SH-SY5Y (cell line): ENCODE measurements around the gene ZNF74.

ENCODE experiments used
- GATA2 ChIP-seq: IDR thresholded peaks from 2 replicates; pipeline ENCODE4 v1.6.1; 2011; ENCODE audit warnings: mild to moderate bottlenecking, low read depth, low read length
- GATA3 ChIP-seq: IDR thresholded peaks from 2 replicates; pipeline ENCODE4 v1.6.1; 2011; ENCODE audit warnings: low read depth, mild to moderate bottlenecking, low read length, moderate library complexity

Gene ZNF74

DNA sequence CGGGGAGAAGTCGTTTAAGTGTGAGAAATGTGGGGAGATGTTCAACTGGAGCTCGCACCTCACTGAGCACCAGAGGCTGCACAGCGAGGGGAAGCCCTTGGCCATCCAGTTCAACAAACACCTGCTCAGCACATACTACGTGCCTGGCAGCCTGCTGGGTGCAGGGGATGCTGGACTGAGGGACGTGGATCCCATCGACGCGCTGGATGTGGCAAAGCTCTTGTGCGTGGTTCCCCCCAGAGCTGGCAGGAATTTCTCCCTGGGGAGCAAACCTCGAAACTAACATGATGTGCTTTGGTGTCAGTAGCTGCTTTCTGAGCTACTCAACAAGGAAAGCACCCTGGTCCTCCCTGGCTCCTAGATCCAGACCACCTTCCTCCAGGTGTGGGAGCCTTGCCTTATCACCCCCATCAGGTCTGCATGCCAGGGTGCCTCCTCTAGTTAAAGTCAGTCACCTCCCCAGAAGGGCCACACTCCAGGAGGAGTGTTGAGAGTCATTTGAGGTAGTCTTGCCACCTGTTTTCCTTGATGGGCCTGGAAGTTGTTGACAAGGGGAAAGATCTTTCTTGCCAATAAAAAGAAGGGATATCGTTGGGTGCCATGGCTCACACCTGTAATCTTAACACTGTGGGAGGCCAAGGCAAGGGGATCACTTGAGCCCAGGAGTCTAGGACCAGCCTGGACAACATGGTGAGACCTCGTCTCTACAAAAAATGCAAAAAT is 12.9 kb downstream of the ZNF74 start:
- TF ChIP-seq GATA3 (no peak), GATA2 (no peak)

- TF ChIP-seq GATA3 (no peak), GATA2 (no peak)
Measured at GRCh38 chr22:20407829-20408228, 13.9 kb downstream of the ZNF74 start.

DNA sequence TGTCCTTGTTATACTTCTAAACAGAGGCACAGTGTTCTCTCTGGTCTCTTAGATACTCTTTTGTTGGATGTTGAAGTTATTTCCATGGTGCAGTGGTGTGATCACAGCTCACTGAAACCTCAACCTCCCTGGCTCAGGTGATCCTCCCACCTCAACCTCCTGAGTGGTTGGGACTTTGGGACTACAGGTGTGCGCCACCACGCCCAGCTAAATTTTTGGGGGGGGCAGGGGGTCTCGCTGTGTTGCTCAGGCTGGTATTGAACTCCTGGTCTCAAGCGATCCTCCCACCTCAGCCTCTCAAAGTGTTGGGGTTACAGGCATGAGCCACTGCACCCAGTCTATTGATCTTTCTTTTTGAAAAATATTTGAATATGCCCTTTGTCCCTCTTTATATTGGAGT is 14.9 kb downstream of the ZNF74 start:
- no peak for TF ChIP-seq GATA2
- TF ChIP-seq GATA3 = no peak

DNA sequence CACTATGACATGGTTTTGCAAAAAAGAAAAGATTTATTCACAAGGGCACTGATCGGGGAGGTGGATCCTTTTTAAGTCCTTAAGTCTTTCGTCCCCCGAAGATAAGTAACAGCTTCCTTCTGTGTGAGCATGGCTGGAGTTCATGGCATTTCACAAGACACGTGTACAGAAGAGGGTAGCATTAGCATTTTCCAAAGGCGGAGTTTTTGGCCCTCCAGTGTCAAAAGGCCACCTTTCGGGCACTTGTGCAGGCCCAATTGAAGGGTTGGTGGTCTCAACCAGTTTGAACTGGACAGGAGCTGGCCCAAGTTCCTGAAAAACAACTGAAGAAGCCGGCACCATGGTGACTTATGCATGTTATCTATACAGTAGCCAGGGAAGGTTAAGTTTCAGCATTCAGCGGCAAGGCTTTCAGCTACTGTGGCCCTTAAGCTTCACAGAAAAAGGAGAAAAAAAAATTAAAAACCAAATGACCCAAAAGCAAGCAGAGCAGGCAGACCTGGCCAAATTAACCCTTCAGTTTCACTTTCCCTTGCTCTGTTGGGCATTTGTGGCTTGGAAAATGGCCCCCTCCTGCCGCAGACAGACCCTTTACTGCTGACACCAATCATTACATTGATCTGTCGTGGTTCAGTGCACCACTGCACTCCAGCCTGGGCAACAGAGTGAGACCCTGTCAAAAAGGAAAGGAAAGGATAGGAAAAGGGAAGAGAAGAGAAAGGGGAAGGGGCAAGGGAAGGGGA is 18.7 kb downstream of the ZNF74 start:
- no peak for TF ChIP-seq GATA2
- no peak for TF ChIP-seq GATA3

DNA sequence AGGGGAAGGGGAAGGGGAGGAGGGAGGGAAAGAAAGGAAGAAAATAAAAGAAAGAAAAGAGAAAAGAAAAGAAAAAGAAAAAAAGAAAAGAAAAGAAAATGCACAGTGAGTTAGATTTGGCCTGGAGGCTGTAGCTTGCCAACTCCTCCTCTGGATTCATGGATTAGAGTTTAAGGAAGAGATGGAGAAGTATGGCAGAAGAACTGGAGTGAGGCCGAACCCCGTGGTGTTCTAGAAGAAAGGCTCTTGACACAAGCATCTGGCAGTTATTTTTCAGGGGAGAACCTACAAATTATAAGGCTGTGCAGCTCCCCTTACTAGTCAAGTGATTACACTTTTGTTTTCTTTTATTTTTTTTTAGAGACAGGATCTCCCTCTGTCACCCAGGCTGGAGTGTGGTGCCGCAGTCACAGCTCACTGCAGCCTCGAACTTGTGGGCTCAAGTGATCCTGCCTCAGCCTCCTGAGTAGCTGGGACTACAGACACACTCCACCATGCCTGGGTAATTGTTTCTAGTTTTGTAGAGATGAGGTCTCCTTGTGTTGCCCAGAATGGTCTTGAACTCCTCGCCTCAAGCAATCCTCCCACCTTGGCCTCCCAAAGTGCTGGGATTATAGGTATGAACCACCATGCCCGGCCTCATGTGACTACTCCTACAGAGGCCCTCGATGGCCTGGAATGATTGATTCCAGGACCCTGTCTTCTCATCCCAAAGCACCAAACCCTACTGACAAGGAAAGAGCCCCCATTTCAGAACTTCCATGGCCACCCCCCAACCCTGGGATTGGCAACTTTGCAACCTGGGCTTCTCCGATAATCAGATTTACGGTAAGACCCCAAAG is 19.5 kb downstream of the ZNF74 start:
- TF ChIP-seq GATA2 = no peak
- no peak for TF ChIP-seq GATA3

- TF ChIP-seq GATA2 (no peak), GATA3 (no peak)
Measured at GRCh38 chr22:20414059-20414440, 20.1 kb downstream of the ZNF74 start.

- TF ChIP-seq GATA3 = no peak
- TF ChIP-seq GATA2 = no peak
Measured at GRCh38 chr22:20414450-20414849, 20.5 kb downstream of the ZNF74 start.

GRCh38 chr22:20418211-20418788 is 24.3 kb downstream of the ZNF74 start:
- TF ChIP-seq GATA3 (no peak), GATA2 (no peak)

DNA sequence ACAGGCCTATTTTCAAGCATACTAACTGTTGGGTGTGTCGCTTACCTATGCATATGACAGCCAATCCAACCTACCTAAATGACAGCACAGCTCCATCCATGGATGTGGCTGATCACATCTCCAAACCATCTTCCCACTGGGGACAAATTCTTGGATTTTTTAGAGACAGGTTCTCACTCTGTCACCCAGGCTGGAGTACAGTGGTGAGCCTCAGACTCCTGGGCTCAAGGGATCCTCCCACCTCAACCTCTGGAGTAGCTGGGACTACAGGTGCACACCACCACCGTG is 25.7 kb downstream of the ZNF74 start:
- TF ChIP-seq GATA3 (no peak), GATA2 (no peak)

DNA sequence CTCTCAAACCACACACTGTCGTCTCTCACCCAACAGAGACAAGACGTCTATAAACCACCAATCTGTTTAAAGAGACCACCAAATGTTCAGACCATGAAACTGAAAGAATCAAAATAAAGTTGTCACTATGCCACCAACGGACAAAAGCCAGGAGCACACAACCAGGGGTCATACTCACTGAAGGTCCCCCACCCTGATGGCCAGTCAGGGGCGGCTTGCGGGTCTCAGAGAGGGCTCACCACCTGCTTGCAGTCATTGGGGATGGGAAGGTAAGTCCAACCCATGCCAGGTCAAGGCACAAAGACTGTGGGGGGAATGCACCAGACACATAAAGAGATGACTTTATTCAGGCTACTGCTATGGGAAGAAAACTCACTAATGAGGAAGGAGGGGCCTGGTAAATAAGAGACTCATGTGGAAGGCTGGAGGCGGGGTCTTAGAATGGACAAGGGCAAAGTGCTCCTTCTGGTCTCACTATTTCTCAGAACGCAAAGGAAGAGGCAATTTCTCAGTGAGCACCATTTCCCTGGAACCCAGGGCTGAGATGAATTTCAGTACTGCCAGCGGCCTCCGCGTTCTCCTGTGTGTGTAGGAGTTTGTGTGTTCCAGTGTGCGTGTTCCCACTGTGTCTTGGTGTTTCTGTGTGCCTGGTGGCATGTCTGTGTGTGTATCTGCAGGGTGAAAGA is 26.3 kb downstream of the ZNF74 start:
- TF ChIP-seq GATA3 (no peak), GATA2 (no peak)

DNA sequence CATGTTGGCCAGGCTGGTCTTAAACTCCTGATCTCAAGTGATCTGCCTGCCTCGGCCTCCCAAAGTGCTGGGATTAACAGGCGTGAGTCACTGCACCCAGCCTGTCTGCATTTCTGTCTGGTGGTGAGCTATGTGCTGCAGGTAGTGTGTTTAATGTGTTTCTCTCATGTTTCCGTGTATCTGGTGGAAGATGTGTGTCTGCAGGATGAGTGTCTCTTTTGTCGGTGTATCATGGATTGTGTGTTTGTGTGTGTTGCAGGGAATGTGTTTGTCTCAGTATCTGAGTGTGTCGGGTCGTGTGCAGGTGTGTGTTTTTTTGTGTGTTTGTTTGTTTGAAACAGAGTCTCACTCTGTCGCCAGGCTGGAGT is 27.5 kb downstream of the ZNF74 start:
- TF ChIP-seq GATA3 (no peak), GATA2 (no peak)

DNA sequence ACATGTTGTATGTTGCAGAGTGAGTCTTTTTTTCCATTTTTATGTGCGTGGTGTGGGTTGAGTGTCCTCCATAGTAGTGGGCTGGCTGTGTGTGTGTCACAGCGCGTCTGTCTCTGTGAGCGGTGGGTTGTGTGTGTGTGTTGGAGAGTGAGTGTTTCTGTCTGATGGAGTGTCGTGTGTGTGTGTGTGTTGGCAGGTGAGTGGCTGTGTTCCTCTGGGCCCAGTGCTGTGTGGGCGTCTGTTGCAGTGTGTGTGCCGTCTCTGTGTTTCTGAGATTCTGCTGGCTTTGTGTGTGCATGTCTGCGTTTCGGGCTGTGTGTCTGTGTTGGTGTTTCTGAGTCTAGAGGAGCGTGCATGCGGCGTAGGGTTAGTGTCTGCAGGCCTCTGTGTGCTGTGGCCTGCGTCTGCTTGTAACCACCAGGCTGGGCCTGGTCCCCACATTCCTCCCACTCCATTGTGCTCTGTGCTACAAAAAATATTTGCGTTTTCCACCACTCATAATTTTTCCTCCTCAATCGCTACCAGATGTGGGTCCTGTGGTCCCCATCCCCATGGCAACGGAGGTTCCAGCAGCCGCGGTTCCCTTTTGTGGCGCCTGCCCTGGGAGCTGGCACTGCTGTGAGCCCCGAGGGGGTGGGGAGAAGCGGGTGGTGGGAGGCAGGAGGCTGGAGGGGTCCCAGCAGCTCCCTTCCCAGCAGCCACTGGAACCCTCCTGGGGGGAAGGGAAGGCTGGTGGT is 28.5 kb downstream of the ZNF74 start:
- TF ChIP-seq GATA2 = no peak; the same call in 1 of the 2 replicates
- no peak for TF ChIP-seq GATA3
